ENCODE measurements around the gene EPHB6. TPM values are rescaled to one million over a fixed set of nuclear protein-coding genes. Genes with fewer than 3 reads are reported as not detected.

The EPHB6 gene
- total RNA-seq, 1 experiment from 2014 or later, result 30.5 TPM

DNA sequence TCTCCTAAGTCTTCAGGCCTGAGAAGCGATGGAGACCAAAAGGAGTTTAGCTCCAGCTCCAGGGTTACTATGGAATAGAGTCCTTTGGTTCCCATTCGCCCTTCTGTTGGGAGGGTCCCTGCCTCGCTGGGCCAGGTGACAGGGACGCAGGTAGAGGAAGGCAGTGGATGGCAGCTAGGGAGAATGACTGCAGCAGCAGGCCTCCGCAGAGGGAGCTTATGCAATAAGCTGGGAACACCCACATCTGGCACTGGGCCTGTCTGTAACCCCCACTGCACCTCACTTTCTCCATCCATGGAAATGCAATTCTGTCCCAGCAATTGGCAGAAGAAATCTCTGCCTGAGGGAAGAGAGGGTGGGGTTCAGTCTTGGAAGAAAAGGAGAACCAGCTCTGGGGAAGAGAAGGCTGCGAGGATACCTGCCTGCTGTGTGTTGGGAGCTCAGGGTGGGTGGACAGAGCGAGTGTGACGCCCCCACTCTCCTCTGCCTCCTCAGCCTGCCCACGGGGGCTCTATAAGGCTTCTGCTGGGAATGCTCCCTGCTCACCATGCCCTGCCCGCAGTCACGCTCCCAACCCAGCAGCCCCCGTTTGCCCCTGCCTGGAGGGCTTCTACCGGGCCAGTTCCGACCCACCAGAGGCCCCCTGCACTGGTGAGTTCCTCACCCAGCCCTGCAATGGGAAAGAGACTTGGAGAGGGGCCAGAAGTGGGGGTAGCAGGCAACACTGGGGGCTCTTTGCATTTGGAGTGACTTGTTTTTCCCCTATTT is 10.3 kb downstream of the EPHB6 start:
- ChIA-PET POLR2A (ENCODE audit: unreplicated experiment) (no interaction called here), CTCF (no interaction called here)
- Histone ChIP-seq H3K27me3 (ENCODE audit: low read length) (no peaks in the 10 kb centered on the region), H3K4me3 (ENCODE audit: low read length) (no peak overlapping the region), H3K79me2 (ENCODE audit: low read length) (no peaks in the 10 kb centered on the region), H2AFZ (ENCODE audit: low read length) (no peak overlapping the region), H3F3A (ENCODE audit: low read length, unreplicated experiment) (no peaks in the 10 kb centered on the region), H3K4me2 (ENCODE audit: low read length) (no peak overlapping the region), H3K27ac (ENCODE audit: low read length) (no peak overlapping the region), H3K36me3 (ENCODE audit: low read depth, low read length) (peaks cover 4% of the 10 kb centered on the region), H3K9me3 (ENCODE audit: low read length) (no peaks in the 10 kb centered on the region), H4K20me1 (ENCODE audit: low read length) (no peaks in the 10 kb centered on the region), H3K9me2 (replicated peaks; ENCODE audit: low read length) (no peaks in the 10 kb centered on the region), H3K9ac (ENCODE audit: low read length) (no peak overlapping the region), H3K4me1 (ENCODE audit: insufficient read depth, low read length) (no peaks in the 10 kb centered on the region; the same call in 1 of the 2 replicates)
- BruUV-seq (replicated peaks), result no TSS peak
- no peak for ATAC-seq
- intact Hi-C loops (cut with micrococcal nuclease), result loop anchor here (5.0 kb wide), 1 partner anchor 53 kb away; no protein-coding TSS in a partner anchor
- no peak for TF ChIP-seq EZH2phosphoT487 (IDR thresholded peaks at IDR 0.05; ENCODE audit: borderline replicate concordance, low read length)
- TF ChIP-seq, protein P1, sequence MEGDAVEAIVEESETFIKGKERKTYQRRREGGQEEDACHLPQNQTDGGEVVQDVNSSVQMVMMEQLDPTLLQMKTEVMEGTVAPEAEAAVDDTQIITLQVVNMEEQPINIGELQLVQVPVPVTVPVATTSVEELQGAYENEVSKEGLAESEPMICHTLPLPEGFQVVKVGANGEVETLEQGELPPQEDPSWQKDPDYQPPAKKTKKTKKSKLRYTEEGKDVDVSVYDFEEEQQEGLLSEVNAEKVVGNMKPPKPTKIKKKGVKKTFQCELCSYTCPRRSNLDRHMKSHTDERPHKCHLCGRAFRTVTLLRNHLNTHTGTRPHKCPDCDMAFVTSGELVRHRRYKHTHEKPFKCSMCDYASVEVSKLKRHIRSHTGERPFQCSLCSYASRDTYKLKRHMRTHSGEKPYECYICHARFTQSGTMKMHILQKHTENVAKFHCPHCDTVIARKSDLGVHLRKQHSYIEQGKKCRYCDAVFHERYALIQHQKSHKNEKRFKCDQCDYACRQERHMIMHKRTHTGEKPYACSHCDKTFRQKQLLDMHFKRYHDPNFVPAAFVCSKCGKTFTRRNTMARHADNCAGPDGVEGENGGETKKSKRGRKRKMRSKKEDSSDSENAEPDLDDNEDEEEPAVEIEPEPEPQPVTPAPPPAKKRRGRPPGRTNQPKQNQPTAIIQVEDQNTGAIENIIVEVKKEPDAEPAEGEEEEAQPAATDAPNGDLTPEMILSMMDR (conservative IDR thresholded peaks at IDR 0.05; ENCODE audit: low read depth, low read length), result no peak
- TF ChIP-seq EZH2 (IDR thresholded peaks at IDR 0.05; ENCODE audit: low read length, unreplicated experiment), result no peak
- no peak for DNase-seq

GRCh38 chr7:142865766-142866165 is 10.9 kb downstream of the EPHB6 start:
- ATAC-seq, result no peak
- TF ChIP-seq, protein P1 (conservative IDR thresholded peaks at IDR 0.05; ENCODE audit: low read depth, low read length), result no peak
- TF ChIP-seq EZH2 (IDR thresholded peaks at IDR 0.05; ENCODE audit: low read length, unreplicated experiment), result no peak
- TF ChIP-seq EZH2phosphoT487 (IDR thresholded peaks at IDR 0.05; ENCODE audit: borderline replicate concordance, low read length), result no peak
- Histone ChIP-seq H3F3A (ENCODE audit: low read length, unreplicated experiment) (no peaks in the 10 kb centered on the region), H3K9me3 (ENCODE audit: low read length) (no peaks in the 10 kb centered on the region), H3K4me2 (ENCODE audit: low read length) (no peak overlapping the region), H3K79me2 (ENCODE audit: low read length) (no peaks in the 10 kb centered on the region), H3K4me3 (ENCODE audit: low read length) (no peak overlapping the region), H3K36me3 (ENCODE audit: low read depth, low read length) (peaks cover 4% of the 10 kb centered on the region), H3K27ac (ENCODE audit: low read length) (no peak overlapping the region), H3K9ac (ENCODE audit: low read length) (no peak overlapping the region), H3K27me3 (ENCODE audit: low read length) (no peaks in the 10 kb centered on the region), H3K4me1 (ENCODE audit: insufficient read depth, low read length) (no peaks in the 10 kb centered on the region), H3K9me2 (replicated peaks; ENCODE audit: low read length) (no peaks in the 10 kb centered on the region), H4K20me1 (ENCODE audit: low read length) (no peaks in the 10 kb centered on the region), H2AFZ (ENCODE audit: low read length) (no peak overlapping the region)
- CTCF ChIA-PET, result interaction anchor here (1.3 kb wide), 1 partner anchor 331 kb away, joined by 4 read pairs; no protein-coding TSS in a partner anchor
- BruUV-seq (replicated peaks), result no TSS peak
- no peak for DNase-seq
- intact Hi-C loops (cut with micrococcal nuclease), result loop anchor here (1.0 to 5.0 kb wide), 2 partner anchors 11 to 53 kb away; no protein-coding TSS in a partner anchor
- POLR2A ChIA-PET (ENCODE audit: unreplicated experiment), result interaction anchor here (0.5 kb wide), 1 partner anchor 11 kb away, joined by 22 read pairs; no protein-coding TSS in a partner anchor

Data from PC-3 (cell line).